ENCODE measurements around the gene TROAP. TPM values are rescaled to one million over a fixed set of nuclear protein-coding genes. Genes with fewer than 3 reads are reported as not detected.

The TROAP gene
- total and polyA plus RNA-seq, 9 of the 15 experiments (the other 6 are each of a cell fraction or from before 2014, with no cell fraction given): 46.4 to 171 (median 59.8) TPM

DNA sequence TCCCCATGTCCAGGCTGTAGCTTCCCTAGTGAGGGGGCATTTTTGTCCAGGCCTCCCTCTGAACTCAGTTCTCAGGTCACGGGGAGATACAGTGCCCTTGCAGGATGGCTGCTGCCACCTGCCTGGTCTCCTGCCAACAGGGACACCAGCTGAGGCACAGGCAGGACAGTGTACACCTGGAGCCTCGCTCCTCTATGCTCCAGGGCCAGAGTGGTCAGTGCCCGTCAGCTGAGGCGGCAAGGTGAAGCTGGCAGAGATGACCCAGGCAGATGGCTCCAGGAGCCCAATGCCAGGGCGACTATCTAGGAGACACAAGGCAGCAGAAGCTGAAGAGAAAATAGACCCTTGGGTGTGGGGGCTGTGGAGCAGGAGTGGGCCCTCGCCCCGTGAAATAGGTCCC lies 45.6 kb upstream of the TROAP start:
- CTCF ChIA-PET (ENCODE audit: low intra/inter-chr PET ratio): no interaction called here
- peaks cover 15% of the 10 kb centered on the region; the same call in 2 of the 3 replicates for H3K36me3 ChIP-seq (ENCODE audit: control insufficient read depth, insufficient read depth, low read length)
- no peak overlapping the region for H2AFZ ChIP-seq (ENCODE audit: low read depth, low read length)
- intact Hi-C loops (cut with micrococcal nuclease): no loop called here
- ATAC-seq (no peak), FAIRE-seq (no peak), DNase-seq (ENCODE audit: extremely low read depth in 1 of 4, low spot score in 3 of 4) (no peak)
- TF ChIP-seq ARID2 (IDR thresholded peaks at IDR 0.05): no peak
- no peak for TF ChIP-seq ATF4 (CRISPR knock-in tag; IDR thresholded peaks at IDR 0.05)
- no peak for TF ChIP-seq ZNF253 (CRISPR knock-in tag; conservative IDR thresholded peaks at IDR 0.05)
- TF ChIP-seq, protein P1, sequence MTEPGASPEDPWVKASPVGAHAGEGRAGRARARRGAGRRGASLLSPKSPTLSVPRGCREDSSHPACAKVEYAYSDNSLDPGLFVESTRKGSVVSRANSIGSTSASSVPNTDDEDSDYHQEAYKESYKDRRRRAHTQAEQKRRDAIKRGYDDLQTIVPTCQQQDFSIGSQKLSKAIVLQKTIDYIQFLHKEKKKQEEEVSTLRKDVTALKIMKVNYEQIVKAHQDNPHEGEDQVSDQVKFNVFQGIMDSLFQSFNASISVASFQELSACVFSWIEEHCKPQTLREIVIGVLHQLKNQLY (CRISPR knock-in tag; conservative IDR thresholded peaks at IDR 0.05): no peak
- no peak for TF ChIP-seq BMI1 (IDR thresholded peaks at IDR 0.05; ENCODE audit: low read length)
- no peak for TF ChIP-seq CHD2 (IDR thresholded peaks at IDR 0.05; ENCODE audit: low read depth, low read length)
- no peak for TF ChIP-seq NONO (IDR thresholded peaks at IDR 0.05; ENCODE audit: low read depth in 2 of 2, low read length in 1 of 2)
- TF ChIP-seq CSDE1 (IDR thresholded peaks at IDR 0.05): no peak
- TF ChIP-seq ZNF586 (CRISPR knock-in tag; conservative IDR thresholded peaks at IDR 0.05): no peak
- no peak for TF ChIP-seq MITF (IDR thresholded peaks at IDR 0.05)
- no peak for TF ChIP-seq MAFF (IDR thresholded peaks at IDR 0.05; ENCODE audit: low read length)
- TF ChIP-seq ZZZ3 (IDR thresholded peaks at IDR 0.05): no peak
- no peak for TF ChIP-seq TEAD2 (tag; IDR thresholded peaks at IDR 0.05)
- TF ChIP-seq, protein P2, sequence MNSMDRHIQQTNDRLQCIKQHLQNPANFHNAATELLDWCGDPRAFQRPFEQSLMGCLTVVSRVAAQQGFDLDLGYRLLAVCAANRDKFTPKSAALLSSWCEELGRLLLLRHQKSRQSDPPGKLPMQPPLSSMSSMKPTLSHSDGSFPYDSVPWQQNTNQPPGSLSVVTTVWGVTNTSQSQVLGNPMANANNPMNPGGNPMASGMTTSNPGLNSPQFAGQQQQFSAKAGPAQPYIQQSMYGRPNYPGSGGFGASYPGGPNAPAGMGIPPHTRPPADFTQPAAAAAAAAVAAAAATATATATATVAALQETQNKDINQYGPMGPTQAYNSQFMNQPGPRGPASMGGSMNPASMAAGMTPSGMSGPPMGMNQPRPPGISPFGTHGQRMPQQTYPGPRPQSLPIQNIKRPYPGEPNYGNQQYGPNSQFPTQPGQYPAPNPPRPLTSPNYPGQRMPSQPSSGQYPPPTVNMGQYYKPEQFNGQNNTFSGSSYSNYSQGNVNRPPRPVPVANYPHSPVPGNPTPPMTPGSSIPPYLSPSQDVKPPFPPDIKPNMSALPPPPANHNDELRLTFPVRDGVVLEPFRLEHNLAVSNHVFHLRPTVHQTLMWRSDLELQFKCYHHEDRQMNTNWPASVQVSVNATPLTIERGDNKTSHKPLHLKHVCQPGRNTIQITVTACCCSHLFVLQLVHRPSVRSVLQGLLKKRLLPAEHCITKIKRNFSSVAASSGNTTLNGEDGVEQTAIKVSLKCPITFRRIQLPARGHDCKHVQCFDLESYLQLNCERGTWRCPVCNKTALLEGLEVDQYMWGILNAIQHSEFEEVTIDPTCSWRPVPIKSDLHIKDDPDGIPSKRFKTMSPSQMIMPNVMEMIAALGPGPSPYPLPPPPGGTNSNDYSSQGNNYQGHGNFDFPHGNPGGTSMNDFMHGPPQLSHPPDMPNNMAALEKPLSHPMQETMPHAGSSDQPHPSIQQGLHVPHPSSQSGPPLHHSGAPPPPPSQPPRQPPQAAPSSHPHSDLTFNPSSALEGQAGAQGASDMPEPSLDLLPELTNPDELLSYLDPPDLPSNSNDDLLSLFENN (IDR thresholded peaks at IDR 0.05; ENCODE audit: low read depth in 2 of 2, low read length in 2 of 2): no peak
- TF ChIP-seq ZBTB17 (CRISPR knock-in tag; IDR thresholded peaks at IDR 0.05): no peak
- no peak for TF ChIP-seq STAT5B (CRISPR knock-in tag; IDR thresholded peaks at IDR 0.05)
- no peak overlapping the region for H3K27ac ChIP-seq (ENCODE audit: extremely low read depth, low read depth, low read length)
- H4K20me1 ChIP-seq (replicated peaks; ENCODE audit: control insufficient read depth, insufficient read depth, low read length): peaks cover 17% of the 10 kb centered on the region
- H3K4me1 ChIP-seq (replicated peaks in 1 of 2; ENCODE audit: control insufficient read depth in 2 of 2, insufficient read depth in 2 of 2, low read length in 2 of 2): peaks cover 5 to 9% of the 10 kb centered on the region in 2 experiments; a peak in 4 of 5 replicates
- H3K9ac ChIP-seq (ENCODE audit: insufficient read depth in 1 of 2, low read depth in 2 of 2, low read length in 2 of 2): peak overlapping the region in 1 of 2 experiments; percentile 64; a peak in 2 of 4 replicates
- no peak overlapping the region for H3K4me2 ChIP-seq (ENCODE audit: insufficient read depth, low read length)
- in situ Hi-C loops (cut with MboI): no loop called here
- H3K4me3 ChIP-seq: no peak overlapping the region
- no peaks in the 10 kb centered on the region for H3K27me3 ChIP-seq (ENCODE audit: control insufficient read depth in 2 of 2, insufficient read depth in 2 of 2, low read length in 2 of 2)
- POLR2A ChIA-PET: interaction anchor here (0.6 to 7.5 kb wide), 8 partner anchors 10 to 229 kb away, joined by 3 to 141 read pairs (median 4); partner anchors contain the start of genes DNAJC22, PRPH, TUBA1B and TUBA1C
- no TSS peak for BruUV-seq (replicated peaks)
- no peaks in the 10 kb centered on the region for H3K9me1 ChIP-seq (ENCODE audit: control insufficient read depth, insufficient read depth, low read length)
- no peaks in the 10 kb centered on the region for H3K9me3 ChIP-seq (replicated peaks; ENCODE audit: control insufficient read depth, insufficient read depth, low read depth, low read length)
- H3K79me2 ChIP-seq (ENCODE audit: control insufficient read depth, insufficient read depth, low read length): no peaks in the 10 kb centered on the region
- 83% methylated on average over 7 of the region's 7 CpGs for WGBS (ENCODE audit: insufficient coverage, low coverage, missing lambda C conversion rate)

All from K562 (cell line).